K562 (cell line): ENCODE results near the gene ZBTB47. TPM values are rescaled to one million over a fixed set of nuclear protein-coding genes. Genes with fewer than 3 reads are reported as not detected.

Experiments
- ATAC-seq: fragments of 200-7000 bp; cut with Tn5 transposase; 3 replicates; pipeline ENCODE4 v1.9.1; 2020; ENCODE audit warnings: moderate library complexity
- BruUV-seq: library from RNA; stranded (reverse); fragments of 400-500 nt; replicated peaks from 2 replicates; lab custom pipeline; 2021; lab: Mats Ljungman, UMichigan
- CTCF ChIA-PET: fragments of 300-600 bp; formaldehyde crosslinking; extraction: SDS; loops from one replicate; lab custom pipeline; 2021; ENCODE audit warnings: low intra/inter-chr PET ratio; lab: Yijun Ruan, JAX
- POLR2A ChIA-PET: fragments of 300-600, 350-650 bp; sonication (Branson Sonifier 250); formaldehyde crosslinking; extraction: SDS; loops from one replicate; lab custom pipeline; 2021; ENCODE audit warnings: antibody characterized with exemption, inconsistent platforms; lab: Yijun Ruan, JAX
- DNase-seq, 4 experiments: peaks; one replicate each; pipeline versions ENCODE4 v3.0.0 to v3.0.0-alpha.2; 2011 to 2018; ENCODE audit warnings: low spot score in 3 of 4, mixed read lengths in 3 of 4; ENCODE audit errors: extremely low read depth in 1 of 4
- FAIRE-seq: peaks from 2 replicates; lab custom pipeline; 2011; peaks lifted over from hg19 to GRCh38; lab: Jason Lieb, UNC
- H2AFZ ChIP-seq: 2 replicates; pipeline ENCODE4 v1.6.0; 2011; ENCODE audit warnings: low read depth, low read length, control low read depth, inconsistent platforms
- H3K27ac ChIP-seq: fragments of 200-600 bp; 3 replicates; pipeline ENCODE4 v1.8.0; 2011; ENCODE audit warnings: low read depth, mild to moderate bottlenecking, control low read depth, inconsistent platforms, low read length, moderate library complexity, mixed read lengths; ENCODE audit errors: extremely low read depth
- H3K27me3 ChIP-seq, 2 experiments: fragments of 300-600 bp in 1 of 2; 2 replicates in 1 of 2; 3 replicates in 1 of 2; pipeline versions ENCODE4 v1.6.0 to v1.8.0; 2011; ENCODE audit warnings: inconsistent platforms in 2 of 2, low read length in 2 of 2, mild to moderate bottlenecking in 1 of 2, mixed read lengths in 1 of 2, moderate library complexity in 1 of 2; ENCODE audit not compliant: control insufficient read depth in 2 of 2, insufficient read depth in 2 of 2
- H3K36me3 ChIP-seq: fragments of 300-600 bp; 3 replicates; pipeline ENCODE4 v1.8.0; 2011; ENCODE audit warnings: mild to moderate bottlenecking, low read length, inconsistent platforms; ENCODE audit not compliant: control insufficient read depth, insufficient read depth
- H3K4me1 ChIP-seq, 2 experiments: fragments of 200-600 bp in 1 of 2; replicated peaks in 1 of 2; 2 replicates in 1 of 2; 3 replicates in 1 of 2; pipeline versions ENCODE4 v1.5.1 to v1.8.0; 2011; ENCODE audit warnings: inconsistent platforms in 2 of 2, low read length in 2 of 2, mild to moderate bottlenecking in 1 of 2, mixed read lengths in 1 of 2, moderate library complexity in 1 of 2; ENCODE audit not compliant: control insufficient read depth in 2 of 2, insufficient read depth in 2 of 2
- H3K4me2 ChIP-seq: 2 replicates; pipeline ENCODE4 v1.6.1; 2011; ENCODE audit warnings: low read length, control low read depth, inconsistent platforms, mixed read lengths; ENCODE audit not compliant: insufficient read depth
- H3K4me3 ChIP-seq: fragments of 200-600 bp; sonication (generic), shearing (Covaris generic); 2 replicates; pipeline ENCODE4 v1.5.1; 2016; ENCODE audit warnings: control low read depth, inconsistent platforms
- H3K79me2 ChIP-seq: fragments of 200-600 bp; 3 replicates; pipeline ENCODE4 v1.8.0; 2011; ENCODE audit warnings: low read length, inconsistent platforms; ENCODE audit not compliant: control insufficient read depth, insufficient read depth
- H3K9ac ChIP-seq, 2 experiments: 2 replicates each; pipeline versions ENCODE4 v1.6.0 to v1.6.1; 2011; ENCODE audit warnings: low read depth in 2 of 2, low read length in 2 of 2, control low read depth in 1 of 2, inconsistent platforms in 1 of 2, mild to moderate bottlenecking in 1 of 2, mixed read lengths in 1 of 2; ENCODE audit not compliant: insufficient read depth in 1 of 2
- H3K9me1 ChIP-seq: one replicate; pipeline ENCODE4 v1.6.0; 2011; ENCODE audit warnings: inconsistent platforms, mild to moderate bottlenecking, low read length, moderate library complexity; ENCODE audit not compliant: control insufficient read depth, insufficient read depth
- H3K9me3 ChIP-seq: replicated peaks from 2 replicates; pipeline ENCODE4 v1.5.1; 2011; ENCODE audit warnings: low read depth, low read length, inconsistent platforms; ENCODE audit not compliant: control insufficient read depth, insufficient read depth
- H4K20me1 ChIP-seq: replicated peaks from 2 replicates; pipeline ENCODE4 v1.6.1; 2011; ENCODE audit warnings: low read length, inconsistent platforms, mixed read lengths; ENCODE audit not compliant: control insufficient read depth, insufficient read depth
- ARID1B ChIP-seq: fragments of 450-650 bp; IDR thresholded peaks from 2 replicates; pipeline ENCODE4 v1.6.1; 2016; ENCODE audit warnings: antibody characterized with exemption, mild to moderate bottlenecking, inconsistent platforms
- ELF2 ChIP-seq: fragments of 250-450 bp; sonication (Bioruptor Pico); IDR thresholded peaks from 2 replicates; pipeline ENCODE4 v1.5.0; 2021; ENCODE audit warnings: mild to moderate bottlenecking
- HIVEP1 ChIP-seq: fragments of 250-450 bp; sonication (Bioruptor Pico); IDR thresholded peaks from 2 replicates; pipeline ENCODE4 v1.4.0; 2020; ENCODE audit warnings: mild to moderate bottlenecking
- RAD21 ChIP-seq, 2 experiments: fragments of 250-450 bp in 1 of 2; fragments of 450-650 bp in 1 of 2; sonication (Bioruptor Pico) in 1 of 2; formaldehyde crosslinking in 1 of 2; IDR thresholded peaks in 1 of 2; conservative IDR thresholded peaks in 1 of 2; 2 replicates each; pipeline versions ENCODE4 v1.4.0 to v1.8.0; 2020 to 2022; ENCODE audit warnings: mild to moderate bottlenecking in 2 of 2, moderate library complexity in 1 of 2
- TAF7 ChIP-seq: fragments of 450-650 bp; IDR thresholded peaks from 2 replicates; pipeline ENCODE4 v1.6.1; 2016; ENCODE audit warnings: missing genetic modification characterization, missing compliant biosample characterization
- WHSC1 ChIP-seq: IDR thresholded peaks from one replicate; pipeline ENCODE4 v1.6.1; 2012; ENCODE audit warnings: low read length, control low read depth, inconsistent platforms
- ZNF316 ChIP-seq: fragments of 450-650 bp; IDR thresholded peaks from 2 replicates; pipeline ENCODE4 v1.6.1; 2016
- WGBS: fragments of 100-300 bp; shearing (Covaris generic); methylation state at CpG from one replicate; pipeline ENCODE4 v1.1.6; 2016; ENCODE audit warnings: low coverage, mixed read lengths; ENCODE audit not compliant: insufficient coverage; ENCODE audit errors: missing lambda C conversion rate; 5-methylcytosine and 5-hydroxymethylcytosine counted together
- in situ Hi-C: fragments of 300-500 bp; cut with MboI; formaldehyde crosslinking; loops from 4 replicates; pipeline ENCODE4 v1.15.0; 2018; ENCODE audit warnings: inconsistent platforms, mixed read lengths
- intact Hi-C: fragments of 100-400 bp; cut with micrococcal nuclease; formaldehyde crosslinking; loops from 2 replicates; pipeline ENCODE4 v1.14.2; 2022
- polyA plus RNA-seq, 8 experiments: library from polyadenylated mRNA; depleted of rRNA in 4 of 8; stranded (reverse) in 5 of 8; unstranded in 3 of 8; fragments of >200 nt; fragmentation: Nextera tagmentation in 2 of 8; fragmentation: Illumina TruSeq in 1 of 8; extraction: Ambion mirVana in 2 of 8; extraction: Trizol in 1 of 8; gene quantifications; 2 replicates each; pipeline versions ENCODE4 v1.2.1 to v1.2.3, GENCODE V29; 2011 to 2014; ENCODE audit warnings: inconsistent platforms in 1 of 8, missing spikeins in 1 of 8
- total RNA-seq, 7 experiments: library from RNA; depleted of rRNA in 6 of 7; stranded (reverse); fragments of >200 nt in 6 of 7; fragmentation: Illumina TruSeq in 2 of 7; extraction: Trizol in 2 of 7; gene quantifications; 2 replicates each; pipeline versions ENCODE4 v1.2.1 to v1.2.3, GENCODE V29; 2011 to 2021; ENCODE audit warnings: low replicate concordance in 1 of 7
- TF ChIP-seq, protein P1 (sequence below): fragments of 250-450 bp; sonication (Bioruptor Pico); IDR thresholded peaks from 2 replicates; pipeline ENCODE4 v1.8.0; 2022; ENCODE audit warnings: inconsistent platforms, mild to moderate bottlenecking, moderate library complexity, borderline replicate concordance

ZBTB47 gene
- total and polyA plus RNA-seq, 9 of the 15 experiments (the other 6 are each of a cell fraction or from before 2014, with no cell fraction given): 0.11 to 4.6 (median 1.7) TPM; not detected in 1

DNA sequence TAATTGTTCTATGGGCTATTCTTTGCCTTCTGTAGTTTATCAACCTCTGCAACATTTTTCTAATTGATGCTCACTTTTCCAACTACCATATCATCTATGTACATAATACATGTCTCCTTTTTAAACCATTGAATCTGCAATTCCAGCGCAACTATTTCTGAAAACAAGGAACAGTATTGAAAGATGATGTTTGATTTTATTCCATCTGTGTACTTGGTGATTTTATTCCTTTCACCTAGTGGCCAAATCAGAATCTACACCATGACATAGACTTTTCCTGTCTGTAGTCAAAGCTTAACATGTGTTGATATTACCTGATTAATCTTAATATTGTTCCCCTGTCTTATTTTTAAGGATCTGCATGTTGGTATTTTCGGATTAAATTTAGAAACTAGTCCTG lies 40.0 kb upstream of the ZBTB47 start (continued):
- TF ChIP-seq RAD21 (CRISPR knock-in tag; conservative IDR thresholded peaks at IDR 0.05 in 1 of 2, IDR thresholded peaks at IDR 0.05 in 1 of 2): 0 out of 4 replicates have a peak, but pooled peaks of 1 of the 2 experiments have one; percentile 5
- TF ChIP-seq, all 486 proteins: peak for 7

DNA sequence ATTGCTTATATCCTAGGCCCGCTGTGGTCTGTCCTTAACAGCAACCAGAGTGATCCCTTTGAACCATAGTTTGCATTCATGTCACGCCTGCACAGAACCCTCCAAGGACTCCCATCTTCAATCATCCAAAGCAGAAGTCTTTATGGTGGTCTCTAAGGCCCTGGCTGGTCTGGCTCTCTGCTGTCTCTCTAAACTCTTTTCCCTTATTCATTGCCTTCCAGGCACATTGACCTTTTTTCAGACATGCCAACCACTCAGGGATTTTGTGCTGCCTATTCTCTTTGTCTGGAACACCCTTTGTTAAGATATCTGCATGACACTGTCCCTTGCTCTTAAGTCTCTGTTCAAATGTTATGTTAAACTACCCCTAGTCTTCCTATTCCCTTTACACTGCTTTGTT lies 21.9 kb upstream of the ZBTB47 start:
- no peaks in the 10 kb centered on the region for H3K27me3 ChIP-seq
- no peaks in the 10 kb centered on the region for H3K9me1 ChIP-seq
- no peaks in the 10 kb centered on the region; a peak in 1 of 5 replicates for H3K4me1 ChIP-seq
- H3K9ac ChIP-seq: no peak overlapping the region
- DNase-seq (no peak), ATAC-seq (no peak), FAIRE-seq (no peak)
- H3K79me2 ChIP-seq: no peaks in the 10 kb centered on the region
- TF ChIP-seq WHSC1: no peak
- TF ChIP-seq ARID1B: no peak
- no peak for TF ChIP-seq ELF2 (CRISPR knock-in tag)
- TF ChIP-seq HIVEP1: no peak
- H3K4me2 ChIP-seq: no peak overlapping the region
- peaks cover 92% of the 10 kb centered on the region for H3K36me3 ChIP-seq
- POLR2A ChIA-PET: no interaction called here
- 92% methylated on average over 2 of the region's 2 CpGs for WGBS
- H3K9me3 ChIP-seq: no peaks in the 10 kb centered on the region
- H3K4me3 ChIP-seq: no peak overlapping the region
- H3K27ac ChIP-seq: no peak overlapping the region
- H4K20me1 ChIP-seq: no peaks in the 10 kb centered on the region
- in situ Hi-C loops (no loop called here), intact Hi-C loops (no loop called here)
- CTCF ChIA-PET: no interaction called here
- no peak overlapping the region for H2AFZ ChIP-seq
- BruUV-seq: no TSS peak

DNA sequence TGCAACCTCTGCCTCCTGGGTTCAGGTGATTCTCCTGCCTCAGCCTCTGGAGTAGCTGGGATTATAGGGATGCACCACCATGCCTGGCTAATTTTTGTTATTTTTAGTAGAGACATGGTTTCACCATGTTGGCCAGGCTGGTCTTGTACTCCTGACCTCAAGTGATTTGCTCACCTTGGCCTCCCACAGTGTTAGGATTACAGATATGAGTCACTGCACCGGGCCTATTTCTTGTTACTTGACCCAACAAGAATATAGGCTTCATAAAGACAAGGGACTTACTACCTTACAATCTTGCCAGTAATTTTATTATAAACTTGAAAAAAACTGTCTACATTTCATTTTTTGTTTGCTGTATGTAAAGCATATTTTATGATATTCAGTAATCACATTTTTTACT lies 21.4 kb upstream of the ZBTB47 start:
- BruUV-seq: no TSS peak
- POLR2A ChIA-PET: no interaction called here
- FAIRE-seq (no peak), ATAC-seq (no peak), DNase-seq (no peak)
- H3K9ac ChIP-seq: no peak overlapping the region
- H3K36me3 ChIP-seq: peaks cover 92% of the 10 kb centered on the region
- no peak overlapping the region for H2AFZ ChIP-seq
- no peaks in the 10 kb centered on the region for H3K79me2 ChIP-seq
- in situ Hi-C loops (no loop called here), intact Hi-C loops (no loop called here)
- no peak overlapping the region for H3K4me2 ChIP-seq
- CTCF ChIA-PET: no interaction called here
- H3K9me1 ChIP-seq: no peaks in the 10 kb centered on the region
- no peaks in the 10 kb centered on the region; a peak in 1 of 5 replicates for H3K4me1 ChIP-seq
- H3K4me3 ChIP-seq: no peak overlapping the region
- no peaks in the 10 kb centered on the region for H3K27me3 ChIP-seq
- TF ChIP-seq ELF2 (CRISPR knock-in tag): no peak
- TF ChIP-seq ZNF316: peak; percentile 8; the same call in 1 of the 2 replicates
- TF ChIP-seq, protein P1, sequence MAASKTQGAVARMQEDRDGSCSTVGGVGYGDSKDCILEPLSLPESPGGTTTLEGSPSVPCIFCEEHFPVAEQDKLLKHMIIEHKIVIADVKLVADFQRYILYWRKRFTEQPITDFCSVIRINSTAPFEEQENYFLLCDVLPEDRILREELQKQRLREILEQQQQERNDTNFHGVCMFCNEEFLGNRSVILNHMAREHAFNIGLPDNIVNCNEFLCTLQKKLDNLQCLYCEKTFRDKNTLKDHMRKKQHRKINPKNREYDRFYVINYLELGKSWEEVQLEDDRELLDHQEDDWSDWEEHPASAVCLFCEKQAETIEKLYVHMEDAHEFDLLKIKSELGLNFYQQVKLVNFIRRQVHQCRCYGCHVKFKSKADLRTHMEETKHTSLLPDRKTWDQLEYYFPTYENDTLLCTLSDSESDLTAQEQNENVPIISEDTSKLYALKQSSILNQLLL (CRISPR knock-in tag): no peak
- no peak for TF ChIP-seq TAF7 (tag)
- no peak overlapping the region for H3K27ac ChIP-seq
- no peaks in the 10 kb centered on the region for H4K20me1 ChIP-seq
- H3K9me3 ChIP-seq: no peaks in the 10 kb centered on the region
- 45% methylated on average over 1 of the region's 1 CpG for WGBS
